Stimulated activated CD4-positive, alpha-beta T cell treated with anti-CD3 and anti-CD28 coated beads, TNF-alpha, amount 100 ng/mL, for 1 hour (primary cell): Measurements from ENCODE around the gene TRPV2.

Source experiments
- DNase-seq, 3 donors: peaks; one replicate each; pipeline ENCODE4 v3.0.0-alpha.2; 2020; ENCODE audit warnings: low read depth in 3 of 3, low spot score in 1 of 3

Gene TRPV2

GRCh38 chr17:16473044-16474011 lies 58.0 kb downstream of the TRPV2 start:
- no peak for DNase-seq

DNA sequence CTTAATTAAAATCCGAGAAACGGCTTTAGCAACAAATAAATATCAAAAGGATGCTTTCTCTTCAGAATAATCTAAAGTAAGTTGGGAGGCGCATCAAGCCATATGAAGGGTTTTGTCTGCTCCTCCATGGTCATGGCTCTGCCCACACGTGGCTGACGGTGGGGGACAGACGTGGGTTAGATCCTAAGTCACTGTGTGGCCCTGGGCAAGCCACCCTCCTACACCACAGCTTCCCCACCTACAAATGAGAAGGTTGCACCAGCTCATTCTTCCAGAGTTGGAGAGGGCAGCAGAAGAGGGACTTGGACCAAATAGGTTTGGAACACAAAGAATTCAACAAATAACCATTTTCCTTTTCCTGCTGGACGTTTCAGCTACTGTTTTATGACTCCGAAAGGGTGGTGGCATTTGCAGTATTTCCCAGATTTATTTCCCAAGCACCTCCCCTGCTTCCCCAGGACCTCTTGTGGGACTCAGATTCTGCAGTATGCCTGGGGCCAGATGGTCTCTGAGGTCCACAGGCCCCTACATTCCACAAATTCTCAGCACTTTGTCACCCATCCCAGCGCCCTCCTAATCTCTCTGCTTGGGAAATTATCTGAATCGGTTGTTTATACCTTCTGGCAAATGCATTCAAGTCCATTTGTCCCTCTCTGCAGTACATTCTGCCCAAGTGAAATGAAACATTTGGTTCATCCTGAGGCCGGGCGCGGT lies 58.8 kb downstream of the TRPV2 start:
- DNase-seq, result no peak

DNA sequence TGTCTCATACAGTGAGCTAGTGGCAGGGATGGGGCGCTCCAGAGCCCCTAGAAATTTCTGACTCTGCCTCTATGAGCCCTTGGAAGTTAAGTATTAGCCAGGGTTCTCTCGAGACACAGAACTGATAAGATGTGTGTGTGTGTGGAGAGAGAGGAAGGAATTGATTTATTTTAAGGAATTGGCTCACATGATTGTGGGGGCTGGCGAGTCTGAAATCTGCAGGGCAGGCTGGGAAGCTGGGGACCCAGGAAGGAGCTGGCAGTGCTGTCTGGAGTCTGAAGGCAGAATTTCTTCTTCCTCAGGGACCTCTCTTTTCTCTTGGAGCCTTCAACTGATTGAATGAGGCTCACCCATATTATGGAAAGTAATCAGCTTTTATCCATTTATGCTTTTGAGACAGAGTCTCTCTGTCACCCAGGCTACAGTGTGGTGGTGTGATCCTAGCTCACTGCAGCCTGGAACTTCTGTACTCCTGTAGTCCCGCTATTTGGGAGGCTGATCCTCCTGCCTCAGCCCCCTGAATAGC lies 59.9 kb downstream of the TRPV2 start:
- no peak for DNase-seq

- no peak for DNase-seq
These were observed 61.9 kb downstream of the TRPV2 start for GRCh38 chr17:16477255-16477654.

- no peak for DNase-seq
These were observed 62.3 kb downstream of the TRPV2 start for GRCh38 chr17:16477666-16478065.

GRCh38 chr17:16478649-16479048 lies 63.3 kb downstream of the TRPV2 start:
- no peak for DNase-seq

- no peak for DNase-seq
These were observed 63.9 kb downstream of the TRPV2 start for GRCh38 chr17:16479264-16479663.

- DNase-seq, result no peak
These were observed 65.6 kb downstream of the TRPV2 start for GRCh38 chr17:16480995-16481394.

DNA sequence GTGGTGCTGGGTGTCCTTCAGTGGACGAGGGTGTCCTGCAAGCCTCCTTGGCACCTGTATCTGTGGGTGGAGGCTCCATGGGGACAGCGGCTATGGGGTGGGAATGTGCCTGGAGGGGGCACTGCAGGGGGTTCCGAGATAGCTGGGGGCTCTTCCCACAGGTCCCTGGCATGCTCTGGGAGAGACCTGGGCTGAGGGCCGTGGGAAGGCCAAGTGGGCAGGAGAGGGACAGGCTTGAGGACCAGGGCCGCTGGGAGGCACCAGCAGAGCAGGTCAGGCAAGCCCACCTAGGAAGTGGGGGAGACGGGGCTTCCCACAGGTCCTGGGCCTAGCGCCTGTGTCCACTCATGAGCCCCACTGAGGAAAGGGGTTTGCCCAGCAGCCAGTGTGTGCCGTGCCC lies 66.9 kb downstream of the TRPV2 start:
- DNase-seq, result no peak

GRCh38 chr17:16483021-16483645 lies 67.8 kb downstream of the TRPV2 start:
- no peak for DNase-seq

- no peak for DNase-seq
These were observed 69.2 kb downstream of the TRPV2 start for GRCh38 chr17:16484445-16485175.
